WTC11 (cell line): ENCODE data around the gene NFATC1.

Experiments used
- CBFB ChIP-seq: sonication (generic); formaldehyde crosslinking; IDR thresholded peaks from 2 replicates; pipeline ENCODE4 v1.8.1; 2022; ENCODE audit warnings: mild to moderate bottlenecking, low read depth, missing genetic modification reagents
- CTCF ChIP-seq: fragments of 200-600 bp; IDR thresholded peaks from 2 replicates; pipeline ENCODE4 v1.8.0; 2022; ENCODE audit warnings: antibody characterized with exemption
- ELF4 ChIP-seq: sonication (generic); formaldehyde crosslinking; IDR thresholded peaks from 2 replicates; pipeline ENCODE4 v1.8.1; 2022; ENCODE audit warnings: low read depth, mild to moderate bottlenecking, moderate library complexity, missing genetic modification reagents
- ESRRA ChIP-seq: sonication (generic); formaldehyde crosslinking; IDR thresholded peaks from 2 replicates; pipeline ENCODE4 v1.8.1; 2022; ENCODE audit warnings: mild to moderate bottlenecking, missing genetic modification reagents, borderline replicate concordance
- FOXP4 ChIP-seq: sonication (generic); formaldehyde crosslinking; IDR thresholded peaks from 2 replicates; pipeline ENCODE4 v1.8.0; 2022; ENCODE audit warnings: mild to moderate bottlenecking, missing genetic modification reagents
- HMGXB4 ChIP-seq: sonication (generic); formaldehyde crosslinking; IDR thresholded peaks from 2 replicates; pipeline ENCODE4 v1.8.1; 2023; ENCODE audit warnings: mild to moderate bottlenecking, moderate library complexity, missing genetic modification reagents
- STAT6 ChIP-seq: sonication (generic); formaldehyde crosslinking; conservative IDR thresholded peaks from 2 replicates; pipeline ENCODE4 v1.8.1; 2023; ENCODE audit warnings: mild to moderate bottlenecking, low read depth, missing genetic modification reagents, moderate library complexity
- TCF7 ChIP-seq: sonication (generic); formaldehyde crosslinking; IDR thresholded peaks from 2 replicates; pipeline ENCODE4 v1.8.0; 2022; ENCODE audit warnings: mild to moderate bottlenecking, low read depth, missing genetic modification reagents, moderate library complexity
- ZBTB43 ChIP-seq: sonication (generic); formaldehyde crosslinking; IDR thresholded peaks from 2 replicates; pipeline ENCODE4 v1.8.1; 2023; ENCODE audit warnings: mild to moderate bottlenecking, missing genetic modification reagents
- ZNF121 ChIP-seq: sonication (generic); formaldehyde crosslinking; IDR thresholded peaks from 2 replicates; pipeline ENCODE4 v1.8.0; 2023; ENCODE audit warnings: missing genetic modification reagents
- ZNF263 ChIP-seq: sonication (generic); formaldehyde crosslinking; IDR thresholded peaks from 2 replicates; pipeline ENCODE4 v1.8.1; 2022; ENCODE audit warnings: low read depth, mild to moderate bottlenecking, moderate library complexity, missing genetic modification reagents
- TF ChIP-seq, protein P1 (sequence below): sonication (generic); formaldehyde crosslinking; IDR thresholded peaks from 2 replicates; pipeline ENCODE4 v1.8.0; 2022; ENCODE audit warnings: mild to moderate bottlenecking, missing genetic modification reagents
- TF ChIP-seq, protein P2 (sequence below): sonication (generic); formaldehyde crosslinking; IDR thresholded peaks from 2 replicates; pipeline ENCODE4 v1.8.0; 2022; ENCODE audit warnings: mild to moderate bottlenecking, missing genetic modification reagents
- TF ChIP-seq, protein P3 (sequence below): sonication (generic); formaldehyde crosslinking; IDR thresholded peaks from 2 replicates; pipeline ENCODE4 v1.8.1; 2022; ENCODE audit warnings: missing genetic modification reagents, borderline replicate concordance

DNA sequence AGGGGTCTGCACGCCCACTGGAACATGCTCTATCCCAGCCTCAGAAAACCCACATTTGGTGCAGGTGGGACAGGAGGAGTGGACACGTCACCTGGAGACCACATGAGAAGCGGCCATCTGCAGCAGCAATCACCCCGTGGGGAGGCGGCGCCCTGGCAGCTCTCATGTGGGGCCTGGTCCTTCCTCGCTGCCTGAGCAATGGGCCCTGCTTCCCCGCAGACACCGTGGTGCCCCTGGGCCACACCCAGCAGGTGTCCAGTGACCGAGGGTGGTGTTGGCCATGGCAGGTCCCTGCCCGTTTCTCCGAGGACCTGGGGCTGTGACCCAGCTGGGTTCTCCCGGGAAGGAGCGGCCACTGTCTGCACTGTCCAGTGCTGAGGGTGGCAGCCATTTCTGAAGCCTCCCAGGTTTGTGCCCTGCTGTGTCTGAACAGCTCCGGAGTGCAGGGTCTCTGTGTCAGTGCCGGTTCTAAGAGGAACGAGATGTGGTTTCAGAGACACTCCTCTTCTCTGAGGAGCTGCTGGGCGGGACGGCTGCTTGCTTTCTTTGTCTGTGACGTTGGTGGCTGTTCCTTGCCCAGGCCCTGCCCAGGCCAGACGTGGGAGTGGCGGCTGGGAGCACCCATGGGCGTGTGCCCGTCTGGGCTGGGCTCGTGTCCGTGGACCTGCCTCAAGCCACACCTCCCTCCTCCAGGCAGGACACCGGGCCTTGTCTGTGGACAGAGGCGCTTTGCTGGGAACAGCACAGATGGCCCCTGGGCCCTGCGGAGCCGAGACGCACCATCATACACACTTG lies 44.8 kb downstream of the NFATC1 start:
- no peak for TF ChIP-seq HMGXB4 (CRISPR knock-in tag)
- no peak for TF ChIP-seq ZBTB43 (CRISPR knock-in tag)
- TF ChIP-seq STAT6 (CRISPR knock-in tag) = no peak
- TF ChIP-seq ELF4 (CRISPR knock-in tag) = no peak
- TF ChIP-seq ESRRA (CRISPR knock-in tag) = no peak
- TF ChIP-seq TCF7 = no peak
- TF ChIP-seq FOXP4 (CRISPR knock-in tag) = no peak
- no peak for TF ChIP-seq ZNF263 (CRISPR knock-in tag)
- TF ChIP-seq CTCF = no peak
- TF ChIP-seq, protein P1, sequence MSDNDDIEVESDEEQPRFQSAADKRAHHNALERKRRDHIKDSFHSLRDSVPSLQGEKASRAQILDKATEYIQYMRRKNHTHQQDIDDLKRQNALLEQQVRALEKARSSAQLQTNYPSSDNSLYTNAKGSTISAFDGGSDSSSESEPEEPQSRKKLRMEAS (CRISPR knock-in tag) = no peak
- TF ChIP-seq ZNF121 (CRISPR knock-in tag) = no peak
- TF ChIP-seq, protein P2, sequence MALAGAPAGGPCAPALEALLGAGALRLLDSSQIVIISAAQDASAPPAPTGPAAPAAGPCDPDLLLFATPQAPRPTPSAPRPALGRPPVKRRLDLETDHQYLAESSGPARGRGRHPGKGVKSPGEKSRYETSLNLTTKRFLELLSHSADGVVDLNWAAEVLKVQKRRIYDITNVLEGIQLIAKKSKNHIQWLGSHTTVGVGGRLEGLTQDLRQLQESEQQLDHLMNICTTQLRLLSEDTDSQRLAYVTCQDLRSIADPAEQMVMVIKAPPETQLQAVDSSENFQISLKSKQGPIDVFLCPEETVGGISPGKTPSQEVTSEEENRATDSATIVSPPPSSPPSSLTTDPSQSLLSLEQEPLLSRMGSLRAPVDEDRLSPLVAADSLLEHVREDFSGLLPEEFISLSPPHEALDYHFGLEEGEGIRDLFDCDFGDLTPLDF (CRISPR knock-in tag) = no peak
- TF ChIP-seq, protein P3, sequence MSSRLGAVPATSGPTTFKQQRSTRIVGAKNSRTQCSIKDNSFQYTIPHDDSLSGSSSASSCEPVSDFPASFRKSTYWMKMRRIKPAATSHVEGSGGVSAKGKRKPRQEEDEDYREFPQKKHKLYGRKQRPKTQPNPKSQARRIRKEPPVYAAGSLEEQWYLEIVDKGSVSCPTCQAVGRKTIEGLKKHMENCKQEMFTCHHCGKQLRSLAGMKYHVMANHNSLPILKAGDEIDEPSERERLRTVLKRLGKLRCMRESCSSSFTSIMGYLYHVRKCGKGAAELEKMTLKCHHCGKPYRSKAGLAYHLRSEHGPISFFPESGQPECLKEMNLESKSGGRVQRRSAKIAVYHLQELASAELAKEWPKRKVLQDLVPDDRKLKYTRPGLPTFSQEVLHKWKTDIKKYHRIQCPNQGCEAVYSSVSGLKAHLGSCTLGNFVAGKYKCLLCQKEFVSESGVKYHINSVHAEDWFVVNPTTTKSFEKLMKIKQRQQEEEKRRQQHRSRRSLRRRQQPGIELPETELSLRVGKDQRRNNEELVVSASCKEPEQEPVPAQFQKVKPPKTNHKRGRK (CRISPR knock-in tag) = no peak
- TF ChIP-seq CBFB (CRISPR knock-in tag) = no peak
